Activated CD4-positive, alpha-beta T cell treated with anti-CD3 and anti-CD28 coated beads, Interleukin-2, Interleukin-4, amounts not matched to agents 100 ng/mL and 50 ng/mL, durations not matched to agents 16 hours and 8 hours (primary cell): Measurements from ENCODE around the gene RAPGEFL1.
A peak's percentile ranks its signal among the peaks of the same experiment; 100 is the strongest.
"Not testable (repeated sequence)": the region's sequence is repeated elsewhere in the genome, so short reads cannot be mapped to it uniquely, and the experiment has no call there.

ENCODE experiments used
- DNase-seq: peaks from one replicate; pipeline ENCODE4 v3.0.0-alpha.2; 2020; ENCODE audit warnings: low spot score

Gene RAPGEFL1

GRCh38 chr17:40209404-40210093, 32.3 kb downstream of the RAPGEFL1 start:
- DNase-seq: no peak

- DNase-seq: not testable (repeated sequence)
Observed at GRCh38 chr17:40213914-40214313, 36.6 kb downstream of the RAPGEFL1 start.

- no peak for DNase-seq
Observed at GRCh38 chr17:40218006-40218739, 40.9 kb downstream of the RAPGEFL1 start.

- DNase-seq: peak; percentile 98
Observed at GRCh38 chr17:40218740-40219593, 41.7 kb downstream of the RAPGEFL1 start, which contains the start of gene WIPF2. TSS of gene WIPF2 (plus strand) at chr17:40219304. CDS start at chr17:40256460, 37,156 bp downstream.

DNA sequence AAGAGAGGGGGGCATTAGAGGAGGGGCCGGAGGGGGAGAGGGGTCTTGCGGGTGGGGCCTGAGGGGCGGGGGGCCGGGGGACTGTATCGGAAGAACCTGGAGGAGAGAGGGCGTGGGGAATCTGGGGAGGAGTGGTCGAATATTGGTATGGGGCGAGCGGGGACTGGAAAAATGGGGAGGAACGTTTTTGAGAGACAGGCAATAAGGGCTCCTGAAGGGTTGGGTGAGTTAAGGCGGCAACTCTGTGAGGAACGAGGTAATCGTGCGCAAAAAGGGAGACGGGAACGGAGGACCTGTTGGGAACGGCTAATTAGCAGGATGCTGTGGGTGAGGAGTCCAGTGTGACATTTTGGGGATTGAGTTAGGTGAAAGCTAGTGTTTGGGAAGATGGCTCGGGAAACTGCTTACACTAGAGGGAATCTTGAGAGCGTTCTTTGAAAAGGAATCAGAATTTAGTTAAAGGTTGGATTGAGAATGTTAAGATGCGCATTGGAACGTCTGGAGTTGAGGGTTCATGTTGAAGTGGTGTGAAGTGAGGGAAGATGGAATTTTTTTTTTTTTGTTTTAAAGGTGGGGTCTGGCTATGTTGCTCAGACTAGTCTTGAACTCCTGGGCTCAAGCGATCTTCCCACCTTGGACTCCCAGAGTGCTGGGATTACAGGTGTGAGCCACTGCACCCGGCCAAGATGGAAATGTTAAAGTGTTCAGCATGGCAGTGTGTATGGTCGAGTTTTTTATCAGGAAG, 42.5 kb downstream of the RAPGEFL1 start:
- peak; percentile 20 for DNase-seq

DNA sequence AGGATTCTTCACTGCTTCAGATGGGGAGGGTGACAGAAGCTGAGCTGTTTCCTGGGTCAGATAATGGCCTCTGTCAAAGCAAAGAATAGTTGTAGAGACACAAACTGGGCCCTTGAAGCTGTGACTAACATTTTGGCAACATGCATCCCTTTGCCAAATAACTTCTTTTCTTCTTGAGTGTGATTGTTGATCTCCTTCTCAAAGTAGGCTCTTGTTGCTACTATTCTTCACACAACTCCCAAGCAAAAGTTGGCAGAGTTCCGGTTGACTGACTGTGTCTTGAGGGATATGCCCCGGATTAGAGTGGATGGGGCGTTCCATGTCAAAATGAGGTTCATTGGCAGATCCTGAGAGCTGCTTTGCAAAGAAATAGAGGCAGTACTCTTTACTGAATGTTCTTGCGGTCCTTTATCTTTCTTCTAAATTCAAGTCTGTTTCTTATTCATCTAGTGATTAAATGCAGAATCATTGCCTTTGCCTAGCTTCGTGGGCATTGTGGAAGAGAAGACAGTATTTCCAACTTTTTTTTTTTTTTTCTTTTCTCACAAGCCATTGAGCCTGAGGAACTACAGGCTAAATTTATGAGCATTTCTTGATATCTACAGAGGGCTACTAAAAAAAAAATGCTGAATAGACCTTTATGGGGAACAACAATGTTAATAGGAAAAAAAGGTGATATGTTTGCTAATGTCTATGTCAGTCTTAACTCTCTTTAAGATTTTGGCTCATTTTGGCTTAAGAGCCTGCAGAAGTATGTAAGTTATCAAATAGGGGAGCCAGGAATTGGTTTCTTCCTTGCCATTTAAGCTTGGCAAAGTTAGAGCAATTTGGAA, 47.7 kb downstream of the RAPGEFL1 start:
- DNase-seq: no peak

- DNase-seq: not testable (repeated sequence)
Observed at GRCh38 chr17:40229146-40229545, 51.9 kb downstream of the RAPGEFL1 start.

GRCh38 chr17:40230670-40231069, 53.4 kb downstream of the RAPGEFL1 start:
- no peak for DNase-seq

DNA sequence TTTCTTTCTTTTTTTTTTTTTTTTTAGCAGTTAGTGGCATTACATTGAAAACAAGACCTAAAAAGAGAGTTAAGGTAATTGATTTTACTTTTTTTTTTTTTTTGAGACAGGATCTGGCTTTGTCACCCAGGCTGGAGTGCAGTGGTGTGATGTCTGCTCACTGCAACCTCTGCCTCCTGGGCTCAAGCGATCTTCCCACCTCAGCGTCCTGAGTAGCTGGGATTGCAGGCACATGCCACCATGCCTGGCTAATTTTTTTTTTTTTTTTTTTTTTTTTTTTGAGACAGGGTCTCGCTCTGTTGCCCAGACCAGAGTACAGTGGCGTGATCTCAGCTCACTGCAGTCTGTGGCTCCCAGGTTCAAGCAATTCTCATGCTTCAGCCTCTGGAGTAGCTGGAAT, 54.7 kb downstream of the RAPGEFL1 start:
- DNase-seq: not testable (repeated sequence)

DNA sequence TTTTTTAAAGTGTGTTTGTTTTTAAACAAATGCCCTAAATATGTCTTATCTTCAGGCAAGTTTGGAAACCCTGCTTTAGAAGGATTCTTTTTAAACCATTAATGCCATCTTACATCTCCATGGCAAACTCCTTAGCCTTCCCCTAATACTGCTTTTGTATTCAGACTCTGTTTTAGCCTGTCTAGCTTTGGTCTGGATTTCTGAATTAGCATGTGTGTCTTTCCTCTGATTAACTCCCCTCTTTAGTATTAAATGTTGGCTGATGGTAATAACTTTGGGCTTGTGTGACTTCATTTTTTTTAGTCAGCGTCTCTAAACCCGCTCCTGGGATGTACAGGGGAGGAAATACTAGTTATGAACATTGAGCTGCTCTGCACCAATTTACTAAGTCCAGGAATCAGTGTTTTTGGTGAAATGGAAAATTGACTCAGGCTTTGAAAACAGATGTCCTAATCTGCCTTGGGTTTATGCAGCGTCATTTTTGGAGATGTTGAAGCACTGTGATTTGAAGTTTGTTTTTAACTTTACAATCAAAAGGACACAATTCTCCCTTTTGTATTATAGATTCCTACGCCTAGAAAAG, 64.1 kb downstream of the RAPGEFL1 start:
- DNase-seq: no peak

DNA sequence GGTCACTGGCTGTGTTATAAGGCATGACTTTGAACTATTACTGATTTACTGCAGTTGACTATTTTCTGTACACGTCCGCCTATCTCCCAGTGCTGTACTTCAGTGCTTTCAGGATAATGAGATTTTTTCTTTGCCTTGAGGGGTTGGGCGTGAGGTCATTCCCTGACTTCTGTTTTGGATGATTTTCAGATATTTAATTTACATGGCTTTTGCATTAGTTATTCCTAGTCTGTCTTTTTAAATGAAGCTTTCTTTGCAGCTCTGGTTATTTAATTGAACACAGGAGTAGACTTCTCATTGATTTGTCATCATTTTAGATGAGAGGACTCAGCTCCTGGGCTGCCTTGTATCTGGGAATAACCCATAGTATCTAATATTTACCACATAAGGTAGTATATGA, 65.5 kb downstream of the RAPGEFL1 start:
- DNase-seq: no peak

DNA sequence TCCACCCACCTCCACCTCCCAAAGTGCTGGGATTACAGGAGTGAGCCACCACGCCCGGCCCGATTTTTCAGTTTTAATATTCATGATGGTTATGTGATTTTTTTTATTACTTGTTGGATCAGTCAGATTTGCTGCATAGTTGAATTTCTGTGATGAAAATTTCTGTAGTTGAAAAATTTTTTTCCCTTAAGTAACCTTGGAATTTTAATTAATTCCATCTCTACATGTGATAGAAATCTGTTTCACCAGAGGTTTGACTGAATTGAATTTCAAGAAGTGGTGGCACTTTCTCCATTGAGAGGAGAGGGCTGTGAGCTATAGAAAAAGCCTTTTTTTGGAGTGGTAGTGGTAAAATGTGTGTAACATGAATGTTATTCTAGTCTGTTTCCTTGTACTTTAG, 66.5 kb downstream of the RAPGEFL1 start:
- no peak for DNase-seq

DNA sequence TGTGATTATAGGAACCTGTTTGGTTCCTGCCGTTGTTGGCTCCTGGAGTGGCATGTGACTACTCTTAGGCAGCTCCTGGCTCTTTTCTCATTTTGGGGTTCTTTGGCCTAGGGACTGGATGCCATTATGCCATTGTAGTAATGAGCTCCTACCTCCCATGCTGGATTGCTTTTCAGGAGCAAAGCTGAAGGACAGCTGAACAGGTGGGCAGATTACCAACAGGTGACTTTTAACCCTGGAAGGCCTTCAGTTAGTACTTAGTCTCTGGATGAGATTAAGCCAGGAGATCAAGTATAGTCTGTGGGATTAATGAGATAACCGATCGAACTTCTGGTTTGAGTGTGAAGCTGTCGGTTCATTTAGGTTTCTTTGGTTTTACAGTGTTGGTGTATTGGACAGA, 67.0 kb downstream of the RAPGEFL1 start:
- DNase-seq: no peak
